Gastrocnemius medialis (tissue), 4 donors: ENCODE results near the gene PHF14.

ENCODE experiments used
- CTCF ChIP-seq, 5 experiments: fragments of 450-650 bp in 3 of 5; fragments of 200-600 bp in 2 of 5; sonication (generic) in 2 of 5; IDR thresholded peaks in 4 of 5; conservative IDR thresholded peaks in 1 of 5; 1 replicate in 4 of 5; 2 replicates in 1 of 5; pipeline ENCODE4 v1.5.1; 2016 to 2019; ENCODE audit warnings: antibody characterized with exemption in 5 of 5, mild to moderate bottlenecking in 3 of 5, moderate library complexity in 3 of 5
- POLR2A ChIP-seq, 2 donors: fragments of 450-650 bp; IDR thresholded peaks; one replicate each; pipeline ENCODE4 v1.6.1; 2017; ENCODE audit warnings: antibody characterized with exemption in 2 of 2, mild to moderate bottlenecking in 2 of 2, moderate library complexity in 2 of 2

GRCh38 chr7:11009631-11010030, 36.0 kb downstream of the PHF14 start:
- no peak for TF ChIP-seq CTCF (IDR thresholded peaks at IDR 0.05 in 4 of 5, conservative IDR thresholded peaks at IDR 0.05 in 1 of 5)
- TF ChIP-seq POLR2A (IDR thresholded peaks at IDR 0.05), result no peak
